GM12801 (cell line): ENCODE data around the gene MT3.

Source experiments
- CTCF ChIP-seq: IDR thresholded peaks from one replicate; pipeline ENCODE4 v1.5.1; 2011; ENCODE audit warnings: control low read depth; ENCODE audit not compliant: insufficient read length; ENCODE audit errors: extremely low read depth

Gene MT3

GRCh38 chr16:56607675-56608042 is 18.3 kb downstream of the MT3 start:
- TF ChIP-seq CTCF = no peak

GRCh38 chr16:56608043-56608875 is 18.9 kb downstream of the MT3 start, which contains the start of gene MT2A:
MT2A (plus strand) TSS chr16:56608584; CDS start chr16:56608656, 72 bp downstream.
- no peak for TF ChIP-seq CTCF

- no peak for TF ChIP-seq CTCF
These were observed 19.6 kb downstream of the MT3 start for GRCh38 chr16:56608876-56609462.

- TF ChIP-seq CTCF = no peak
These were observed 20.2 kb downstream of the MT3 start for GRCh38 chr16:56609463-56609921.

GRCh38 chr16:56610017-56610608 is 20.8 kb downstream of the MT3 start:
- TF ChIP-seq CTCF = no peak

GRCh38 chr16:56610609-56611111 is 21.3 kb downstream of the MT3 start:
- no peak for TF ChIP-seq CTCF

- TF ChIP-seq CTCF = no peak
These were observed 22.0 kb downstream of the MT3 start for GRCh38 chr16:56611281-56611833.
